WTC11 (cell line): ENCODE measurements around the gene SPAAR. TPM values are rescaled to one million over a fixed set of nuclear protein-coding genes. Genes with fewer than 3 reads are reported as not detected.

Experiments used
- ATAC-seq: fragments of 200-7000 bp; cut with Tn5 transposase; 2 replicates; pipeline ENCODE4 v1.10.0; 2021; ENCODE audit warnings: mild to moderate bottlenecking, moderate library complexity
- CTCF ChIA-PET: fragments of 300-600 bp; sonication (Branson Sonifier 250); formaldehyde crosslinking; loops from one replicate; lab custom pipeline; 2021; ENCODE audit warnings: antibody characterized with exemption; lab: Charles Lee
- POLR2A ChIA-PET: fragments of 350-600 bp; sonication (Branson Sonifier 250); formaldehyde crosslinking; loops from one replicate; lab custom pipeline; 2021; ENCODE audit warnings: antibody characterized with exemption; lab: Charles Lee
- DNase-seq: peaks from one replicate; pipeline ENCODE4 v3.0.0; 2021; ENCODE audit warnings: low spot score
- H3K27ac Mint-ChIP-seq: 2 replicates; pipeline ENCODE4 v1.8.0; 2021; ENCODE audit warnings: mixed read lengths
- H3K27me3 Mint-ChIP-seq: 2 replicates; pipeline ENCODE4 v1.8.0; 2021; ENCODE audit warnings: low read depth, mild to moderate bottlenecking, moderate library complexity, mixed read lengths
- H3K36me3 Mint-ChIP-seq: 2 replicates; pipeline ENCODE4 v1.8.0; 2021; ENCODE audit warnings: mixed read lengths
- H3K4me1 Mint-ChIP-seq: 2 replicates; pipeline ENCODE4 v1.8.0; 2022; ENCODE audit warnings: mixed read lengths
- H3K4me3 Mint-ChIP-seq: 2 replicates; pipeline ENCODE4 v1.8.0; 2021; ENCODE audit warnings: mild to moderate bottlenecking, moderate library complexity, mixed read lengths
- H3K9me3 Mint-ChIP-seq: 2 replicates; pipeline ENCODE4 v1.8.0; 2021; ENCODE audit warnings: mixed read lengths
- FOXJ3 ChIP-seq: sonication (generic); formaldehyde crosslinking; IDR thresholded peaks from 2 replicates; pipeline ENCODE4 v1.9.0; 2021; ENCODE audit warnings: missing genetic modification reagents, mild to moderate bottlenecking, borderline replicate concordance
- FOXP1 ChIP-seq: sonication (generic); formaldehyde crosslinking; IDR thresholded peaks from 2 replicates; pipeline ENCODE4 v1.8.0; 2022; ENCODE audit warnings: missing genetic modification reagents, mild to moderate bottlenecking, moderate library complexity, borderline replicate concordance
- GABPB1 ChIP-seq: sonication (generic); formaldehyde crosslinking; IDR thresholded peaks from 2 replicates; pipeline ENCODE4 v1.8.1; 2023; ENCODE audit warnings: mild to moderate bottlenecking, missing genetic modification reagents
- GTF2I ChIP-seq: fragments of 250-450 bp; sonication (Bioruptor Pico); conservative IDR thresholded peaks from 2 replicates; pipeline ENCODE4 v1.4.0; 2021; ENCODE audit warnings: mild to moderate bottlenecking
- MXD4 ChIP-seq: fragments of 250-450 bp; sonication (Bioruptor Pico); IDR thresholded peaks from 2 replicates; pipeline ENCODE4 v1.8.0; 2021; ENCODE audit warnings: mild to moderate bottlenecking, moderate library complexity, borderline replicate concordance
- NFE2L1 ChIP-seq: sonication (generic); formaldehyde crosslinking; IDR thresholded peaks from 2 replicates; pipeline ENCODE4 v1.8.1; 2023; ENCODE audit warnings: missing genetic modification reagents
- NR1H2 ChIP-seq: sonication (generic); formaldehyde crosslinking; IDR thresholded peaks from 2 replicates; pipeline ENCODE4 v1.9.0; 2021; ENCODE audit warnings: mild to moderate bottlenecking, moderate library complexity, missing genetic modification reagents
- OVOL2 ChIP-seq: fragments of 250-450 bp; sonication (Bioruptor Pico); IDR thresholded peaks from 2 replicates; pipeline ENCODE4 v1.9.0; 2021; ENCODE audit warnings: mild to moderate bottlenecking, borderline replicate concordance
- PRRX2 ChIP-seq: fragments of 250-450 bp; sonication (Bioruptor Pico); IDR thresholded peaks from 2 replicates; pipeline ENCODE4 v1.8.0; 2021; ENCODE audit warnings: mild to moderate bottlenecking
- TP53 ChIP-seq: sonication (generic); formaldehyde crosslinking; IDR thresholded peaks from 2 replicates; pipeline ENCODE4 v1.8.1; 2023; ENCODE audit warnings: mild to moderate bottlenecking, missing genetic modification reagents
- ZNF416 ChIP-seq: fragments of 250-450 bp; sonication (Bioruptor Pico); IDR thresholded peaks from 2 replicates; pipeline ENCODE4 v1.9.0; 2021; ENCODE audit warnings: mild to moderate bottlenecking, inconsistent platforms
- ZNF671 ChIP-seq: fragments of 250-450 bp; sonication (Bioruptor Pico); IDR thresholded peaks from 2 replicates; pipeline ENCODE4 v1.8.0; 2021; ENCODE audit warnings: mild to moderate bottlenecking
- total RNA-seq: library from RNA; stranded (reverse); gene quantifications from 3 replicates; pipeline ENCODE4 v1.2.3, GENCODE V29; 2021
- TF ChIP-seq, protein P1 (sequence below): fragments of 250-450 bp; sonication (Bioruptor Pico); conservative IDR thresholded peaks from 2 replicates; pipeline ENCODE4 v1.9.0; 2021; ENCODE audit warnings: mild to moderate bottlenecking
- TF ChIP-seq, protein P2 (sequence below): sonication (generic); formaldehyde crosslinking; IDR thresholded peaks from 2 replicates; pipeline ENCODE4 v1.8.1; 2023; ENCODE audit warnings: mild to moderate bottlenecking, missing genetic modification reagents
- TF ChIP-seq, protein P3 (sequence below): fragments of 250-450 bp; sonication (Bioruptor Pico); IDR thresholded peaks from 2 replicates; pipeline ENCODE4 v1.9.0; 2021; ENCODE audit warnings: mild to moderate bottlenecking
- TF ChIP-seq, protein P4 (sequence below): sonication (generic); formaldehyde crosslinking; IDR thresholded peaks from 2 replicates; pipeline ENCODE4 v1.8.0; 2023; ENCODE audit warnings: missing genetic modification reagents, mild to moderate bottlenecking, borderline replicate concordance
- TF ChIP-seq, protein P5 (sequence below): fragments of 250-450 bp; sonication (Bioruptor Pico); IDR thresholded peaks from 2 replicates; pipeline ENCODE4 v1.8.0; 2021; ENCODE audit warnings: mild to moderate bottlenecking
- TF ChIP-seq, protein P6 (sequence below): sonication (generic); formaldehyde crosslinking; IDR thresholded peaks from 2 replicates; pipeline ENCODE4 v1.8.1; 2022; ENCODE audit warnings: low read depth, mild to moderate bottlenecking, moderate library complexity, missing genetic modification reagents, borderline replicate concordance
- TF ChIP-seq, protein P7 (sequence below): fragments of 250-450 bp; sonication (Bioruptor Pico); IDR thresholded peaks from 2 replicates; pipeline ENCODE4 v1.9.0; 2021; ENCODE audit warnings: mild to moderate bottlenecking, borderline replicate concordance

SPAAR gene
- total RNA-seq, 1 experiment from 2014 or later, result 0.33 TPM

DNA sequence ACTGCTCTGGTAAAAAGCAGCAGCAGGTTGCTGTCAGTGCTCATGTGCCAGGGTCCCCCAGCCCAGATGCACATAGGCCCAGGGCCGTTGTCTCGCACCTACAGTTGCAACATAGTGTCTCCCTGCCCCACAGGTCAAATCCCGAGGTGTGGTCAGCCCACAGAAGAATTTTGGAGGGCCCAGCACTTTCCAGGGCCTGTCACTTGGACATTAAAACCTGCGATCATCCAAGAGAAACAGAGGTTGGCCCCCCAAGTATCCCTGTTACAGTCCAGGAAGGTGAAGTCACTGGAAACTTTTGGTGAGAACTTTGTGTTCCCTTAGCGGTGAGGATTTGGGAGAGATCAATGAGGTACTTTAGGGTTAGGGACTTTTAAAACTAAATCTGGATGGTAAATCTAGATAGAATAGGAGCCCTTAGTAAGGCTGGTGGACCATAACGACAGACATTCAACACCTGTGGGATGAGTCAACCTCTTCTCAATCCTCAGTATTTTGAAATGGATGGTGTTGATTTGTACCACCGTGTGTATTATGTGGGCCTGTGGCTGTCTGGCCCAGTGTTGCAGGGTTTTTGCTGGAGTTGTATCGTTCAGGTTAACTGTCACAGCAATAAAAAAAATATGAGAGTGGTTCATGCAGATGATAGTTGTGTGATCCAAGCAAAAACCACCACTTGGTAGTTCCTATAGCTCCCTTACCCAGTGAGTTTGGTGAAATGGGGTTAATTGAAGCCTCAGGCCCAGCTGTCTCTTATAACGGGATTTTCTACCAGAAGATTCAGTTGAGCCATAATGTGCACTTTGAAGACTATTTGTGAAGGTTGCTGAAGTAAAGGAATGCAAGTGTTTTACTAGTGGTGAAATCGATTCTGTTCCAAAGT lies 29.4 kb downstream of the SPAAR start (continued):
- TF ChIP-seq, protein P1, sequence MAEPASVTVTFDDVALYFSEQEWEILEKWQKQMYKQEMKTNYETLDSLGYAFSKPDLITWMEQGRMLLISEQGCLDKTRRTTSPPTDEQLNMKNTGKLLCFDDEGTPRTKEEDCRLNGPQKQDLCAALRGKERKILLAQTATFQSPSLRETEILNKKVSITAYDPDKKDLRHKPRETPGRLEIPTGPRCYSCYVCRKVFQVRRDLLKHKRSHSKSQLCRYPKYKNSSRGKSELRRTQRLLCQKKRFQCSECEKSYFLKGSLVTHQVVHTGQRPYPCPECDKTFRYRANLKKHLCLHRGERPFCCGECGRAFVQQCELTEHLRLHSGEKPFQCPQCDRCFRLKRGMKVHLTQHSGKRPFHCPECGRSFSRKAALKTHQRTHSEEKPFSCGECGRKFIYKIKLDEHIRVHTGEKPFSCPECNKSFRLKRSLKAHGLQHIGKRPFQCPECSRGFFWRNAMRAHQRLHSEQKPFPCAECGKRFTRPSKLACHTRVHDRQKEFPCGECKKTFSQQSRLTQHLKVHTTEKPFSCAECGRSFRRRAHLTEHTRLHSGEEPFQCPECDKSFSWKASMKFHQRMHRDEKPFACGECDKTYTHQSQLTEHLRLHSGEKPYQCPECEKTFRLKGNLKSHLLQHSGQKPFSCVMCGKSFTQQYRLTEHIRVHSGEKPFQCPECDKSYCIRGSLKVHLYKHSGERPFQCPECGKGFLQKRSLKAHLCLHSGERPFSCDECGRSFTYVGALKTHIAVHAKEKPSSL (CRISPR knock-in tag), result no peak
- TF ChIP-seq NFE2L1 (CRISPR knock-in tag), result no peak
- TF ChIP-seq MXD4 (CRISPR knock-in tag), result no peak
- TF ChIP-seq GABPB1 (CRISPR knock-in tag), result no peak
- no peak for TF ChIP-seq FOXJ3 (CRISPR knock-in tag)
- no peak for TF ChIP-seq ZNF416 (CRISPR knock-in tag)
- no peak for TF ChIP-seq NR1H2 (CRISPR knock-in tag)
- TF ChIP-seq, protein P2, sequence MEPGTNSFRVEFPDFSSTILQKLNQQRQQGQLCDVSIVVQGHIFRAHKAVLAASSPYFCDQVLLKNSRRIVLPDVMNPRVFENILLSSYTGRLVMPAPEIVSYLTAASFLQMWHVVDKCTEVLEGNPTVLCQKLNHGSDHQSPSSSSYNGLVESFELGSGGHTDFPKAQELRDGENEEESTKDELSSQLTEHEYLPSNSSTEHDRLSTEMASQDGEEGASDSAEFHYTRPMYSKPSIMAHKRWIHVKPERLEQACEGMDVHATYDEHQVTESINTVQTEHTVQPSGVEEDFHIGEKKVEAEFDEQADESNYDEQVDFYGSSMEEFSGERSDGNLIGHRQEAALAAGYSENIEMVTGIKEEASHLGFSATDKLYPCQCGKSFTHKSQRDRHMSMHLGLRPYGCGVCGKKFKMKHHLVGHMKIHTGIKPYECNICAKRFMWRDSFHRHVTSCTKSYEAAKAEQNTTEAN (CRISPR knock-in tag), result no peak
- TF ChIP-seq GTF2I, result no peak

DNA sequence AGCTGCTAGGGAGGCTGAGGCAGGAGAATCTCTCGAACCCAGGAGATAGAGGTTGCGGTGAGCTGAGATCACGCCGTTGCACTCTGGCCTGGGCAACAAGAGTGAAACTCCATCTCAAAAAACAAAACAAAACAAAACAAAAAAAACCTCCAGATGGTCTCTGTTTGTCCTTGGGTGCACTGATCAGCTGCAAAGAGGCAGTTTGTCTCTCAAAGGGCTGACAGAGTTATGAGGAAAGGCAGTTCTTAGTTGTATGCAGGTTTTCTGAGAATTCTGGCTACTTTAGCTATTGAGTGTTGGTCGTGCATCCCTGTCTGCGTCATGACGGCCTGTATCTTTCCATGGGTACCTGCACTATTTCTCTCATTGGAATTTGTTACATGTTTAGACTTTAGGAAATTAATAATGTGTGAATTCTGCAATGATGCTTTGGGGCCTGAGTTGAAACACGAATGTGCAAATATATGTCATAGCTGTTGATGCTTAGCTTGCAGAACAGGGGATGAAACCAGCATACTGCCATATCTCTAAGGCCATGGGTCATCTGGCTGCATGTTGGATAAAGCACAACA lies 30.5 kb downstream of the SPAAR start:
- Mint-ChIP-seq H3K36me3 (no peaks in the 10 kb centered on the region), H3K27ac (no peak overlapping the region), H3K4me3 (no peak overlapping the region), H3K4me1 (no peaks in the 10 kb centered on the region), H3K9me3 (peaks cover 10% of the 10 kb centered on the region), H3K27me3 (peaks cover 58% of the 10 kb centered on the region)
- TF ChIP-seq, protein P3, sequence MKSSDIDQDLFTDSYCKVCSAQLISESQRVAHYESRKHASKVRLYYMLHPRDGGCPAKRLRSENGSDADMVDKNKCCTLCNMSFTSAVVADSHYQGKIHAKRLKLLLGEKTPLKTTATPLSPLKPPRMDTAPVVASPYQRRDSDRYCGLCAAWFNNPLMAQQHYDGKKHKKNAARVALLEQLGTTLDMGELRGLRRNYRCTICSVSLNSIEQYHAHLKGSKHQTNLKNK (CRISPR knock-in tag), result no peak
- TF ChIP-seq FOXP1 (no peak), OVOL2 (CRISPR knock-in tag) (no peak), PRRX2 (CRISPR knock-in tag) (no peak), ZNF671 (CRISPR knock-in tag) (no peak), TP53 (CRISPR knock-in tag) (no peak)
- TF ChIP-seq, protein P4, sequence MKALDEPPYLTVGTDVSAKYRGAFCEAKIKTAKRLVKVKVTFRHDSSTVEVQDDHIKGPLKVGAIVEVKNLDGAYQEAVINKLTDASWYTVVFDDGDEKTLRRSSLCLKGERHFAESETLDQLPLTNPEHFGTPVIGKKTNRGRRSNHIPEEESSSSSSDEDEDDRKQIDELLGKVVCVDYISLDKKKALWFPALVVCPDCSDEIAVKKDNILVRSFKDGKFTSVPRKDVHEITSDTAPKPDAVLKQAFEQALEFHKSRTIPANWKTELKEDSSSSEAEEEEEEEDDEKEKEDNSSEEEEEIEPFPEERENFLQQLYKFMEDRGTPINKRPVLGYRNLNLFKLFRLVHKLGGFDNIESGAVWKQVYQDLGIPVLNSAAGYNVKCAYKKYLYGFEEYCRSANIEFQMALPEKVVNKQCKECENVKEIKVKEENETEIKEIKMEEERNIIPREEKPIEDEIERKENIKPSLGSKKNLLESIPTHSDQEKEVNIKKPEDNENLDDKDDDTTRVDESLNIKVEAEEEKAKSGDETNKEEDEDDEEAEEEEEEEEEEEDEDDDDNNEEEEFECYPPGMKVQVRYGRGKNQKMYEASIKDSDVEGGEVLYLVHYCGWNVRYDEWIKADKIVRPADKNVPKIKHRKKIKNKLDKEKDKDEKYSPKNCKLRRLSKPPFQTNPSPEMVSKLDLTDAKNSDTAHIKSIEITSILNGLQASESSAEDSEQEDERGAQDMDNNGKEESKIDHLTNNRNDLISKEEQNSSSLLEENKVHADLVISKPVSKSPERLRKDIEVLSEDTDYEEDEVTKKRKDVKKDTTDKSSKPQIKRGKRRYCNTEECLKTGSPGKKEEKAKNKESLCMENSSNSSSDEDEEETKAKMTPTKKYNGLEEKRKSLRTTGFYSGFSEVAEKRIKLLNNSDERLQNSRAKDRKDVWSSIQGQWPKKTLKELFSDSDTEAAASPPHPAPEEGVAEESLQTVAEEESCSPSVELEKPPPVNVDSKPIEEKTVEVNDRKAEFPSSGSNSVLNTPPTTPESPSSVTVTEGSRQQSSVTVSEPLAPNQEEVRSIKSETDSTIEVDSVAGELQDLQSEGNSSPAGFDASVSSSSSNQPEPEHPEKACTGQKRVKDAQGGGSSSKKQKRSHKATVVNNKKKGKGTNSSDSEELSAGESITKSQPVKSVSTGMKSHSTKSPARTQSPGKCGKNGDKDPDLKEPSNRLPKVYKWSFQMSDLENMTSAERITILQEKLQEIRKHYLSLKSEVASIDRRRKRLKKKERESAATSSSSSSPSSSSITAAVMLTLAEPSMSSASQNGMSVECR (CRISPR knock-in tag), result no peak
- TF ChIP-seq, protein P5, sequence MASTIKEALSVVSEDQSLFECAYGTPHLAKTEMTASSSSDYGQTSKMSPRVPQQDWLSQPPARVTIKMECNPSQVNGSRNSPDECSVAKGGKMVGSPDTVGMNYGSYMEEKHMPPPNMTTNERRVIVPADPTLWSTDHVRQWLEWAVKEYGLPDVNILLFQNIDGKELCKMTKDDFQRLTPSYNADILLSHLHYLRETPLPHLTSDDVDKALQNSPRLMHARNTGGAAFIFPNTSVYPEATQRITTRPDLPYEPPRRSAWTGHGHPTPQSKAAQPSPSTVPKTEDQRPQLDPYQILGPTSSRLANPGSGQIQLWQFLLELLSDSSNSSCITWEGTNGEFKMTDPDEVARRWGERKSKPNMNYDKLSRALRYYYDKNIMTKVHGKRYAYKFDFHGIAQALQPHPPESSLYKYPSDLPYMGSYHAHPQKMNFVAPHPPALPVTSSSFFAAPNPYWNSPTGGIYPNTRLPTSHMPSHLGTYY (CRISPR knock-in tag), result no peak
- TF ChIP-seq, protein P6, sequence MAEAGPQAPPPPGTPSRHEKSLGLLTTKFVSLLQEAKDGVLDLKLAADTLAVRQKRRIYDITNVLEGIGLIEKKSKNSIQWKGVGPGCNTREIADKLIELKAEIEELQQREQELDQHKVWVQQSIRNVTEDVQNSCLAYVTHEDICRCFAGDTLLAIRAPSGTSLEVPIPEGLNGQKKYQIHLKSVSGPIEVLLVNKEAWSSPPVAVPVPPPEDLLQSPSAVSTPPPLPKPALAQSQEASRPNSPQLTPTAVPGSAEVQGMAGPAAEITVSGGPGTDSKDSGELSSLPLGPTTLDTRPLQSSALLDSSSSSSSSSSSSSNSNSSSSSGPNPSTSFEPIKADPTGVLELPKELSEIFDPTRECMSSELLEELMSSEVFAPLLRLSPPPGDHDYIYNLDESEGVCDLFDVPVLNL (CRISPR knock-in tag), result no peak
- TF ChIP-seq, protein P7, sequence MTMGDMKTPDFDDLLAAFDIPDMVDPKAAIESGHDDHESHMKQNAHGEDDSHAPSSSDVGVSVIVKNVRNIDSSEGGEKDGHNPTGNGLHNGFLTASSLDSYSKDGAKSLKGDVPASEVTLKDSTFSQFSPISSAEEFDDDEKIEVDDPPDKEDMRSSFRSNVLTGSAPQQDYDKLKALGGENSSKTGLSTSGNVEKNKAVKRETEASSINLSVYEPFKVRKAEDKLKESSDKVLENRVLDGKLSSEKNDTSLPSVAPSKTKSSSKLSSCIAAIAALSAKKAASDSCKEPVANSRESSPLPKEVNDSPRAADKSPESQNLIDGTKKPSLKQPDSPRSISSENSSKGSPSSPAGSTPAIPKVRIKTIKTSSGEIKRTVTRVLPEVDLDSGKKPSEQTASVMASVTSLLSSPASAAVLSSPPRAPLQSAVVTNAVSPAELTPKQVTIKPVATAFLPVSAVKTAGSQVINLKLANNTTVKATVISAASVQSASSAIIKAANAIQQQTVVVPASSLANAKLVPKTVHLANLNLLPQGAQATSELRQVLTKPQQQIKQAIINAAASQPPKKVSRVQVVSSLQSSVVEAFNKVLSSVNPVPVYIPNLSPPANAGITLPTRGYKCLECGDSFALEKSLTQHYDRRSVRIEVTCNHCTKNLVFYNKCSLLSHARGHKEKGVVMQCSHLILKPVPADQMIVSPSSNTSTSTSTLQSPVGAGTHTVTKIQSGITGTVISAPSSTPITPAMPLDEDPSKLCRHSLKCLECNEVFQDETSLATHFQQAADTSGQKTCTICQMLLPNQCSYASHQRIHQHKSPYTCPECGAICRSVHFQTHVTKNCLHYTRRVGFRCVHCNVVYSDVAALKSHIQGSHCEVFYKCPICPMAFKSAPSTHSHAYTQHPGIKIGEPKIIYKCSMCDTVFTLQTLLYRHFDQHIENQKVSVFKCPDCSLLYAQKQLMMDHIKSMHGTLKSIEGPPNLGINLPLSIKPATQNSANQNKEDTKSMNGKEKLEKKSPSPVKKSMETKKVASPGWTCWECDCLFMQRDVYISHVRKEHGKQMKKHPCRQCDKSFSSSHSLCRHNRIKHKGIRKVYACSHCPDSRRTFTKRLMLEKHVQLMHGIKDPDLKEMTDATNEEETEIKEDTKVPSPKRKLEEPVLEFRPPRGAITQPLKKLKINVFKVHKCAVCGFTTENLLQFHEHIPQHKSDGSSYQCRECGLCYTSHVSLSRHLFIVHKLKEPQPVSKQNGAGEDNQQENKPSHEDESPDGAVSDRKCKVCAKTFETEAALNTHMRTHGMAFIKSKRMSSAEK (CRISPR knock-in tag), result no peak
- POLR2A ChIA-PET, result no interaction called here
- no peak for DNase-seq
- no peak for ATAC-seq
- CTCF ChIA-PET, result interaction anchor here (1.0 to 2.3 kb wide), 4 partner anchors 10 to 126 kb away, joined by 3 to 6 read pairs (median 4); no protein-coding TSS in a partner anchor
